ENCODE measurements around the gene CD58. TPM values are rescaled to one million over a fixed set of nuclear protein-coding genes. Genes with fewer than 3 reads are reported as not detected.

Gene CD58
- total and polyA plus RNA-seq, 9 of the 15 experiments (the other 6 are each of a cell fraction or from before 2014, with no cell fraction given), result 18.1 to 113 (median 37.4) TPM

DNA sequence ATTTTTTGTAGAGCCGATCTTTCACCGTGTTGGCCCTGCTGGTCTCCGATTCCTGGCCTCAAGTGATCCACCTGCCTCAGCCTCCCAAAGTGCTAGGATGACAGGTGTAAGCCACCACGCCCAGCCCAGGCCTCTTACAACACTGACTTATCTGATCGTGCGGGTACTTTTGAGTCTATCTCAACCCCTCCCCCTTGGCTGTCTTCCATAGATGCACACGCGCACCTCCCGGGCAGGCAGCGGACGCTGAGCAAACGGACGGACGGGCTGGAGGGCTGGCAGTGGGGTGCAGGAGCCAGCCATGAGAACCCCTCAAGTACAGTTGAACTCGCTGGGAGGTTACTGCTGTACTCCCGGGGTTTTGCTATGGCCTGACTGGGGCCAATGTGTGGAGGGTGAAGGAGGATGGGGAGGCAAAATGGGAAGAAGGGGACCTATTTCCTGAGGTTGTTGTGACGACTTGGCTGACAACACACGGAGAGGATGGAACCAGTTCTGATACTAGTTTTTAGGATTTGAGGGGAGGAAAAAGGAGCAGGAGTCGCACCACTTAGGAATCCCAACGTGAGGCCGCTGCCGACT is 959 bp downstream of the CD58 start (continued):
- TF ChIP-seq TOE1 (IDR thresholded peaks at IDR 0.05; ENCODE audit: borderline replicate concordance) (no peak), TOE1 (CRISPR knock-in tag; IDR thresholded peaks at IDR 0.05; ENCODE audit: borderline replicate concordance, low read depth) (0 out of 2 replicates have a peak, but pooled peaks have one; percentile 63), ASH1L (IDR thresholded peaks at IDR 0.05; ENCODE audit: borderline replicate concordance, low read depth, partially characterized antibody) (no peak), ZNF639 (CRISPR knock-in tag; conservative IDR thresholded peaks at IDR 0.05 in 1 of 2, IDR thresholded peaks at IDR 0.05 in 1 of 2) (no peak), ZBTB17 (CRISPR knock-in tag; IDR thresholded peaks at IDR 0.05) (peak; percentile 11; the same call in 1 of the 2 replicates), NEUROD1 (IDR thresholded peaks at IDR 0.05; ENCODE audit: borderline replicate concordance, low read depth, low read length, partially characterized antibody) (no peak), EP400 (IDR thresholded peaks at IDR 0.05) (peak; percentile 40), ATF4 (CRISPR knock-in tag; IDR thresholded peaks at IDR 0.05) (0 out of 2 replicates have a peak, but pooled peaks have one; percentile 12), FOXA3 (CRISPR knock-in tag; conservative IDR thresholded peaks at IDR 0.05 in 1 of 2, IDR thresholded peaks at IDR 0.05 in 1 of 2) (0 out of 4 replicates have a peak, but pooled peaks of 1 of the 2 experiments have one; percentile 36), GATAD2A (IDR thresholded peaks at IDR 0.05) (no peak), CXXC5 (CRISPR knock-in tag; IDR thresholded peaks at IDR 0.05) (no peak), GABPB1 (CRISPR knock-in tag; IDR thresholded peaks at IDR 0.05) (no peak; the same call in 1 of the 2 replicates), PHB (CRISPR knock-in tag; IDR thresholded peaks at IDR 0.05) (no peak), C11orf30 (IDR thresholded peaks at IDR 0.05; ENCODE audit: low read depth) (no peak), JUN (IDR thresholded peaks at IDR 0.05; ENCODE audit: borderline replicate concordance, low read depth, low read length) (no peak), JUN (CRISPR knock-in tag; IDR thresholded peaks at IDR 0.05; ENCODE audit: borderline replicate concordance) (no peak), MEF2A (IDR thresholded peaks at IDR 0.05; ENCODE audit: control insufficient read depth, low read depth, low read length) (no peak), ZNF384 (IDR thresholded peaks at IDR 0.05; ENCODE audit: low read depth, low read length) (no peak), FOXM1 (IDR thresholded peaks at IDR 0.05; ENCODE audit: low read depth) (0 out of 2 replicates have a peak, but pooled peaks have one; percentile 19), FOXM1 (CRISPR knock-in tag; IDR thresholded peaks at IDR 0.05; ENCODE audit: low read depth) (no peak), RAD51 (IDR thresholded peaks at IDR 0.05; ENCODE audit: borderline replicate concordance, low read depth) (no peak), ZNF778 (CRISPR knock-in tag; IDR thresholded peaks at IDR 0.05) (no peak)
- TF ChIP-seq, protein P1, sequence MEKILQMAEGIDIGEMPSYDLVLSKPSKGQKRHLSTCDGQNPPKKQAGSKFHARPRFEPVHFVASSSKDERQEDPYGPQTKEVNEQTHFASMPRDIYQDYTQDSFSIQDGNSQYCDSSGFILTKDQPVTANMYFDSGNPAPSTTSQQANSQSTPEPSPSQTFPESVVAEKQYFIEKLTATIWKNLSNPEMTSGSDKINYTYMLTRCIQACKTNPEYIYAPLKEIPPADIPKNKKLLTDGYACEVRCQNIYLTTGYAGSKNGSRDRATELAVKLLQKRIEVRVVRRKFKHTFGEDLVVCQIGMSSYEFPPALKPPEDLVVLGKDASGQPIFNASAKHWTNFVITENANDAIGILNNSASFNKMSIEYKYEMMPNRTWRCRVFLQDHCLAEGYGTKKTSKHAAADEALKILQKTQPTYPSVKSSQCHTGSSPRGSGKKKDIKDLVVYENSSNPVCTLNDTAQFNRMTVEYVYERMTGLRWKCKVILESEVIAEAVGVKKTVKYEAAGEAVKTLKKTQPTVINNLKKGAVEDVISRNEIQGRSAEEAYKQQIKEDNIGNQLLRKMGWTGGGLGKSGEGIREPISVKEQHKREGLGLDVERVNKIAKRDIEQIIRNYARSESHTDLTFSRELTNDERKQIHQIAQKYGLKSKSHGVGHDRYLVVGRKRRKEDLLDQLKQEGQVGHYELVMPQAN (IDR thresholded peaks at IDR 0.05; ENCODE audit: borderline replicate concordance), result peak; percentile 49; the same call in 1 of the 2 replicates
